SKM-1 treated with dmso at 0.1 percent for 144 hours (cell line): ENCODE data around the gene FYCO1.
A peak's percentile ranks its signal among the peaks of the same experiment; 100 is the strongest.
"Not testable (repeated sequence)": the region's sequence is repeated elsewhere in the genome, so short reads cannot be mapped to it uniquely, and the experiment has no call there.

Experiments used
- DNase-seq: peaks from one replicate; lab custom pipeline; 2025; ENCODE audit not compliant: unreplicated experiment; lab: John Stamatoyannopoulos, UW

The FYCO1 gene

DNA sequence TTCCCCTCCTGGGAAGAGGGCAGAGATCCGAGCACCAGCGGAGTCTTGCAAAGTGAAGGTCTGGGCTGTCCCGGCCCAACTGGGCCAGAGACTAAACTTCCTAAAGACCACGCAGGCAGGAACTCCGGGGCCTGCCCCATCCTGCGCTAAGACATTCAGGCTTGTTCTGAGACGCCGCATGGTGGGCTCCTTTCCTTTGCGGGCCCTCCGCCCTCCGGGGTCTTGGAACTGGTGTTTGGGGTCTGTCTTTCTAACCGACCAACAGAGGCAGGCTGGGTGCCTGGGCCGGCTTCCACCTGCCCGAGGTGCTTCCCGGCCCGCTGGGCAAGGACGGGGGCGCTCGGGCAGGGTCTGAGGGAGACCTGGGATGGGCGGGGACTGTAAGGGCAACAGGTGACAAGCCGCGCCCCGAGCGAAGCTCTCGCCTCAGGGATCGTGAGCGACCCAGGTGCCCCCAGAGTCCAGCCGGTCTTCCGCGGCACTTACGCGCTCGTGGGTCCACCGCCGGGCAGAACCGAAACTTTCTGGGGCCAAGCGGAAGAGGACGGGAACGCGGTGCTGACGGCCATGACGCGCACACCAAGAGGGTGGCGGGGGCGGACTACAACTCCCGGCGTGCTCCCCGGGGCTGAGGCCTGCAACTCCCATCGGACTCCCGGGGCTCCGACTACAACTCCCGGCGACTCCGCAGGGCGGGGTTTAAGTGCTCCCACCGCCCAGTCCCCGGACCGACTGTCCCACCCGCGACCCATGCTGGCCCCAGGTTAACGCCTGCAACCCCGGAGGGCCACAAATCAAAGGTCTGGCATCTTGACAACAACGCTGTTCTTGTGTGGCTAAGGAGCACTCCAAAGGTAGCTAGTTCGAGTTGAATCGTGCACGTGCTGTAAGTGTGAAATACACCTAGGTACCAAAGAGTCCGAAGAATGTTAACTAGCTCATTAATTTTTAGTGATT is at the start of gene FYCO1:
TSS of gene FYCO1 (minus strand) at position 589 of the 957 bp plus-strand sequence. CDS start 10,914 bp downstream, outside the sequence.
- DNase-seq, result peak; percentile 82

DNA sequence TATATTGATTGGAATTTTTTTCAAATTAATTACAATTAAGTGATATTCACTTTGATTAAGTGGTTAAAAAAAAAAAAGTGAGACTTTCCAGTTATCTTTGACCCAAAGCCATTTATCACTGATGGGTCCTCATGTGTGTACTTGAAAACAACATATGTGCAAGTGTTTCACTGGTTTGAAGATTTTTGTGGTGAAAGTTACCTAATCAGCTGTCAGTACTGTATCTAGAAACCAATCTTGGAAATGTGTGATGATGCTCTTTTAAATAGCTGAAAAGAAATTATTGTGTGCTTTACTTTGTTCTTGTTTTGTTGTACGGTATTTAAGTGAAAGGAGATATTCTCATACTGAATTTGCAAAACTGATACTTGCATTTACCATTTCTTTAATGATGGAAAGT is 43.3 kb upstream of the FYCO1 start:
- DNase-seq, result no peak

DNA sequence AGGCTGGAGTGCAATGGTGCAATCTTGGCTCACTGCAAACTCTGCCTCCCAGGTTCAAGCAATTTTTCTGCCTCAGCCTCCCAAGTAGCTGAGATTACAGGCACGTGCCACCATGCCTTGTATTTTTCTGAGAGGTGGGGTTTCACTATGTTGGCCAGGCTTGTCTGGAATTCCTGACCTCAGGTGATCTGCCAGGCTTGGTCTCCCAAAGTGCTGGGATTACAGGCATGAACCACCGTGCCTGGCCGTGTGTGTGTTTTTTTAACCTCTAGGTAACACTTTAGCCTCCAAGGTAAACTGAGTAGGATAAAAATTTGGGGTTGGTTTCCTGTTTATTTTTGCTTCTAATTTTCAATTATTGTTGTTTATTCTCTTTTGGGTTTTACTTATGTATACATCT is 42.4 kb upstream of the FYCO1 start:
- not testable (repeated sequence) for DNase-seq

DNA sequence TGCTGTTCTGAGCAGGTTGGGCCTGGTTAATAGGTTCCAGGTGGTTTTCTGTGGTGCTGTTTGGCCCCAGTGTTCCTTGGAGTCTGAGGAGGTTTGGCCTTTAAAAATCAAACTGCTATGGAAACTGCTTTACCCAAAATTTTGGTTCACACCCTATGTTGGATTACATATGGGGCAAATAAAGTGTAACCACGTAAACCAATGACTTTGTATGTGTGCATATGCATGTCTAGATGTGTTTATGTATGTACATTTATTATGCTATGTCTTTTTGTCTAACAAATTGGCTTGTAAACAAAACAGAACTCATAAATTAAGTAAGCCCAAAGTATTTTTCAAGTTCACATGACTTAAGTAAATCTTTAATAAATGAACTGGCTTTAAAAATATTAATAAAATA is 40.6 kb upstream of the FYCO1 start:
- no peak for DNase-seq

DNA sequence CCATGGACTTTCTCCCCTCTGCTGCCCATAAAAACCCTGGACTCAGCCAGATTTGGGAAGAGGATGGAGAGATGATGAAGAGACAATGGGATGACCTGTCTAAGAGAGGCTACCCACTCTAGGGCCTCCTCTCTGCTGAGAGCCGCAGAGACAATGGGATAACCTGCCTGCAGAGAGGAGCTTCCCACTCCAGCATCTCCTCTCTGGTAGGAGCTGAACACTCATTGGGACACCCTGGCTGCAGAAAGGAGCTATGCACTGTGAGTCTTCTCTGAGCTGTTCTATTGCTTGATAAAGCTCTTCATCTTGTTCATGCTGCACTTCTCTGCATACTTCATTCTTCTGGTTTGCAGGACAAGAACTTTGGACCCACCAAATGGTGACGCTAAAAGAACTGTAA is 36.1 kb upstream of the FYCO1 start:
- no peak for DNase-seq

DNA sequence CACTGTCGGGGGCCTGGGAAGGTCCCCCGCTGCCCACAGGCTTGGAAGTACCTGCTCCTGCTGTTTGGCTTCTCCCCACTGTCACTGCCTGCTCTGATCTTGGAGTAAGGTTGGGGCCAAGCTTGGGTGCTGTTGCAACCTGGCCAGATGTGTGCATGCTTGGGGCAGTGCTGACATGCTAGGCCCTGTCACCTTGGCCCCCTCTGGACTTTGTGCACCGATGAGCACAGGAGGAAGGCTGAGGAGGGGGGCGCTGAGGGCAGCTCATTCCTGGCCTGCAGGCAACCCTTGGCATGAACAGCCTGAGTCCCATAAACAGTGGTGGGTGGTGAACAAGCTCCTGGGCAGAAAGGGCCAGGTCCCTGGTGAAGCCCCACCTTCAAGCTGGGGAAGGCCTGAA is 35.6 kb upstream of the FYCO1 start:
- DNase-seq, result no peak

DNA sequence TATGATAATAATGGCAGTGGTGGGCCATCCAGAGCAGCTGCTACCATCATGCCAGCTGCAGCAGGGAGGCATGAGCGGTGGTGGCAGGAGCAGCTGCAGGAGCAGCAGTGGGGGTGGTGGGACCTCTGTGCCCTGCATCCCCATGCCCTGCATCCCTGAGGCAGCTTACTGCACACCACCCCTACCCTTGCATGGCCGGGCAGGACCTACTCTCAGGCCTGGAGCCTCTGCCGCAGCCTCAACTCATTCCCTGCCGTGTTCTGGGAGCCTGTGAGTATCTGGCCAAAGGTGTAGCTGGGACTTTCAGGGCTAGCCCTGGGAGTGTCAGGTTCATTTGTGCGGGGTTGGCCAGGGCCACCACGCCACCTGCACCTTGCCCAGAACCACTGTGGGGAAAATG is 35.0 kb upstream of the FYCO1 start:
- no peak for DNase-seq

DNA sequence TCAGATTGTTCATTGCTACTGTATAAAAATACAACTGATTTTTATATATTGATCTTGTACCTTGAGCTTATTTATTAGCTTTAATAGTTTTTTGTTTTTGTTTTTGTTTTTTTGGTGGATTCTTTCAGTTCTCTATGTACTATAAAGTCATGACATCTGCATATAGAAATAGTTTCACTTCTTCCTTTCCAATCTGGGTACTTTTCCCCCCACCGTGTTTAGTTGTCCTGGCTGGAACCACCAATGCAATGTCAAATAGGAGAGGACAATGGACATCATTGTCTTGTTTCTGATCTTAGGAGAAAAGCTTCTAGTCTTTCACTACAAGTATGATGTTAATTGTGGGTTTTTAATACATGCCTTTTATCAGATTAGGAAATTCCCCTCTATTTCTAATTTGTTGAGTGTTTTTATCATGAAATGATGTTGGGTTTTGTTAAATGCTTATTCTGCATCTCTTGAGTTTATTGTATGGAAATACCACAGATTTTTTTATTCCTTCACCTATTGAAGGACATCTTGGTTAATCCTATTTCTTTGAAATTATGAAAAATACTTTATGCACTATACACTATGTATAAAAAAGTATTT is 34.4 kb upstream of the FYCO1 start:
- no peak for DNase-seq

DNA sequence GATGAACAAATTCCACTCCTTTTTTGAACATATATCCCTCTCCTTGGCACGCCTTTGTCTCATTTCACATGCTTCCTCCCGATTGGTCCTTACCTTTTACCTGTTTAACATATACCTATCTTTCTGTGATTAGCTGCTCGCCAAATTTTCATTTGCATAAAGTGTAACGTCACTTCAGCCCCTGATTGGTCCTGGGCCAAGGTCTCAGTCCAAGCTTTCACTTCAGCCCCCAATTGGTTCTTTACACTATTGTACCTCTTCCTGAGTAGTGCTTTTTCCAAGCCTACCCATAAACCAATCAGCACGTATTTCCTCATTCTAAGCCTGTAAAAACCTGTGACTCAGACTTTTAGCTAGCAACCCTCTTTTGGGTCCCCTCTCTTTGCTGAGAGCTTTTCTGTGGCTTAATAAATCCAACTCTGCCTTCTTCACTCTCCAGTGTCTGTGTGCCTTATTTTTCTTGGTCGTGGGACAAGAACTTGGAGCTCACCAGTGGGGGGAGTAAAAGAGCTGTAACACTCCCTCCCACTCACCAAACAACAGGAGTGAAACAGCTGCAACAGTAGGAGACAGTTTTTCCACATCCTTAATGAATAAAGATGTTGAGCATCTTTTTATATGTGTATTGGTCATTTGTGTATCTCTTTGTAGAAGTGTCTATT is 32.2 kb upstream of the FYCO1 start:
- DNase-seq, result no peak

DNA sequence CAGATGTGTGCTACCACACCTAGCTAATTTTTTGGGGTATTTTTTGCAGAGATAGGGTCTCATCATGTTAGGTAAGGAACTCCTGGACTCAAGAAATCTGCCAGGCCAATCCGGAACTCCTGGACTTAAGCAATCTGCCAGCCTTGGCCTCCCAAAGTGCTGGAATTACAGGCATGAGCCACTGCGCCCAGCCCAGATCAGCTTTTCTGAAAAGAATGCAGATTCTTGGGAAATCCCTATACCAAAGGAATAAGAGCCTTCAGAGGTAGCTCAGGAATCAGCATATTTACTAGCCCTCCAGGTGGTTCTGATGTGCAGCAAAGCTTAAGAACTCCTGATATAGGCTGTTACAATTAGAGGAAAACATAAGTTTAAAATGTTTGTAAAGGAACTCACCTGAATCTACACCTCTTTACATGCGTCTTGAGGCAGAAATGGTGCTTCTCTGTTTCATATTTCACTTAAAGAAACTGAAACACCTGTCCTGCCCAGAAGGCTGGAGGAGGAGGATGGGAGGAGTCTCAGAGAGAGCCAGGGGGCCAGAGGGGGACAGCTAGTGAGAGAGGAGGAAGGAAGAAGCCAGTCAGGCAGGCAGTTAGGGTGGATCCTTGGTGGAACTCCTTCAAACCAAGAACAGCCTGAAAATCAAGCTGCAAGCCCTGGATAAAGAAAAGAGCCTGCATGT is 31.5 kb upstream of the FYCO1 start, which contains the start of gene XCR1:
TSS of gene XCR1 (minus strand) at position 463 of the 685 bp plus-strand sequence. CDS start 5,536 bp downstream, outside the sequence.
- no peak for DNase-seq

DNA sequence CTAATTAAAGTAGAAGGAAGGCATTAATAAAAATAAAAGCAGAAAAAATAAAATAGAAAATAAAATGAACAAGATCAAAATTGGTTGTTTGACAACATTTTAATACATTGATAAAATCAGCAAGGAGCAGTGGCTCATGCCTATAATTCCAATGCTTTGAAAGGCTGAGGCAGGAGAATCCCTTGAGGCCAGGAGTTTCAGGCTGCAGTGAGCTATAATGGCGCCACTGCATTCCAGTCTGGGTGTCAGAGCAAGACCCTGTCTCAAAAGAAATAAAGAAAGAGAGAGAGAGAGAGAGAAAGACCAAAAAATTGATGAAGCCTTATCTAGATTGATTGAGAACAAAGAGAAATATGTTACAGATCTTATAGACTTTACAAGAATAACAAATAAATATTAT is 29.5 kb upstream of the FYCO1 start:
- no peak for DNase-seq

DNA sequence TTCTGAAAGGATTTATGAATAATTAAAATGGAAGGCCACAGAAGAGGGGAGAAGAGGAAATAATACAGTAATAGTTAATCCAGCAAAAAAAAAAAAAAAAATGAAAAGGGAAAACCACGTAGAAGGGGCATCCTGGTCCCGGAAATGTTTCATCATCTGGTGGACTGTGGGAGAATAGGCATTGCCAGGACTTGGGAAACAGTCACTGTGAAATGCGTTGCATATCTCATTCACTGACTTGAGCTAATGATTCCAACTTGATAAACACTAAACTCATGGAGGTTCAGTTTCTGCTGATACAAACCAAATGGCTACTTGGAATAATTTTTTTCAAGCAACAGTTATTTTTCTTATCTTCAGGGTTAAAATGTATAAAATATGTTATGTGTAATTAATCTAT is 28.5 kb upstream of the FYCO1 start:
- DNase-seq, result no peak

DNA sequence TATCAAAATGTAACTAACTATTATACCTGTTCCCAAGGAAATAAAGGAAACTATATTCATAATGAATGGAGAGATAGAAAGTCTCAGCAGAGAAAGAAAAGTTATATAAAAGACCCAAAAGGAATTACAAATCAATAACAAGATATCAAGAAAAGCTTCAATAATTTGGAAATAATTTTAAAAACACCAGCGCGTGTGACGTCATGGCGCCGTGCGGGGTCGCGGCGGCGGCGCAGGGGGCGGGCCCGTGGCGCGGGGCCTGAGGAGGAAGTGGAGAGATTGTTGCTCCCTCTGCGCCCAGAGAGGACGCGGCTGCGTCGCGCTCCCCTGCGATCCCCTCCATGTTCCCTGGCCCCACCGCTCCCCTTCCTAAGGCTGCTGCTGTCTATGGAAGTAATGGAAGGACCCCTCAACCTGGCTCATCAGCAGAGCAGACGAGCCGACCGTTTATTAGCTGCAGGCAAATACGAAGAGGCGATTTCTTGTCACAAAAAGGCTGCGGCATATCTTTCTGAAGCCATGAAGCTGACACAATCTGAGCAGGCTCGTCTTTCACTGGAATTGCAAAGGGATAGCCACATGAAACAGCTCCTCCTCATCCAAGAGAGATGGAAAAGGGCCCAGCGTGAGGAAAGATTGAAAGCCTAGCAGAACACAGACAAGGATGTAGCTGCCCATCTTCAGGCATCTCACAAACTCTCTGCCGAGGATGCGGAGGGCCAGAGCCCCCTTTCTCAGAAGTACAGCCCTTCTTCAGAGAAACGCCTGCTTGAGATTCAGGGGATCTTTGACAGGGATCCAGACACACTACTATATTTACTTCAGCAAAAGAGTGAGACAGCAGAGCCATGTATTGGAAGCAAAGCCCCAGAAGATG is 27.5 kb upstream of the FYCO1 start:
- DNase-seq, result no peak

DNA sequence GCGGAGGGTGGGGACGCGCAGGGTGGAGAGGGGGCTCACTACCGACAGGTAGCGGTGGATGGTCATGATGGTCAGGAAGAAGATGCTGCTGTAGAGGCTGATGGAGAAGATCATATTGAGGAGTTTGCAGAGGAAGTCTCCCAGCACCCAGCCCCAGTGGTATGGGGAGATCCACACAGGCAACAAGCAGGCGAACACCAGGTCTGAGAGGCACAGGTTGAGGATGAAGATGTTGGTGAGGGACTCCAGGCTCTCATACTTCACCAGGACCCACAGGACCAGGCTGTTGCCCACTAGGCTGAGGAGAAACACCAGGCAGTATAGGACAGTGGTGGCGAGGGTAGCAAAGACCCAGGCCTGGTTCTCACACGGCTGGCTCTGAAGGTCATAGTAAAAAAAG is 25.9 kb upstream of the FYCO1 start:
- DNase-seq, result no peak

DNA sequence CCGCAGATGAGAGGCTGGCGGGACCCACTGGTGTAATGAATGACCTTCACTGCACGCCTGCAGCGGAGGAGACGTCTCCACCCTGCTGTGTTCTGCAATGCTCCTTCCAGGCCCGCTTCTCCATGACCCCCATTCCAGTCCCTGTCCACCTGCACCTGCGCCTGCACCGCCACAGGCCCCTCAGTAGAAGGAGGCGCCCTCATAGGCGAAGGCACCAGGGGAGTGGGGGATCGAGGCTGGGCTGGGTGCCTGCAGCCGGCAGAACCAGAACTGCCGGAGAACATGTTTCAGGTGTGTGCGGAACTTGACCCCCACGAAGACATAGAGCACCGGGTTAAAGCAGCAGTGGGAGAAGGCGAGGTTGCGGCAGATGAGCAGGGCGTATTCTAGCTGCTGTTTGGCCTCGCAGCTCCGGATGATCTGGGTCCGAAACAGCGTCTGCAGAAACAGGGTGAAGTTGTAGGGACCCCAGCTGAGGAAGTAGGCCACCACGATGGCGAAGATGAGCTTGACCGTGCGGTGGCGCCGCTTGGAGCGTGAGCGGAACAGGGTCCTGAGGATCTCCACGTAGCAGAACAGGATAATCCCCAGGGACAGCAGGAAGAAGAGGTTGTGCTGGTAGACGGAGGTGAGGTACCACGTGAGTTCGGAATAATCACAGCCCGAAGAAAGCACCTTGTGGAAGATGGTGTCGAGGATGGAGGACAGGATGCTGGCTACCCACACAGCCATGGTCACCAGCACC is 25.3 kb upstream of the FYCO1 start:
- no peak for DNase-seq

DNA sequence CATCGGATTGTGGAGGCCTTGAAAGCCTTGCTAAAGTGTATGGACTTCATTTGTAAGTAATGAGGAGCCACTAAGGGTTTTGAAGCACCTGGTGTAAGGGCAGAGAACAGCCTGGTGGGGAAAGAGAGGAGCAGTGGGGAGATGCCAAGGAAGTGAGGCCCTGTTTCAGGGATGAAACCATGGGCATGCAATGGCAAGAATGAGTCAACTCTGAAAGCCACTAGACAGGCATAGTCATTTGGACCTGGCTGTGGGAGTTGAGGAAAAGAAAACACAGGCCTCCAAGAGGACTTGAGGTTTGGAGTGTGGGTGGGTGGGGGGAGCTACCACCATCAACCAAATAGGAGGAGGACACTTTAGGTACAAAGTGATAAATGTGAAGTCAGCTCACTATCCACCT is 24.1 kb upstream of the FYCO1 start:
- no peak for DNase-seq

DNA sequence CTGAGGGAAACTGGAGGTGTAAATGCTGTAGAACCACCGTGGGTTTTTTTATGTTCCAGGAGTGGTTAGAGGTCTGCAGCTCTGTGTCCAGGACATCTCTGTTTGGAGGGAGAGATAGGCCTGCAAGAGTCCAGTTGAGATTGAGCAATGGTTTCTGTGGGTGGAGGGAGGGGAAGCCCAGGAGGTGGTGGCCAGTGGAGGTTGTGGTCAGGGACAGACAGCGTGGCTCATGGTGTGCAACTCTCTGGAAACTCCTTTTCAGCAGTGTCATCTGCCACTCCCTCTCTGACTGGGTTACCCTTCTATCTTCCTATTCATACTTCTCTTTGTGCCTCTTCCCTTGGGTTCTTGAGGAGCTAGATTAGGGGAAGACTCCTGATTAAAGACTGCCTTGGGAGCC is 22.1 kb upstream of the FYCO1 start:
- DNase-seq, result peak; percentile 37

DNA sequence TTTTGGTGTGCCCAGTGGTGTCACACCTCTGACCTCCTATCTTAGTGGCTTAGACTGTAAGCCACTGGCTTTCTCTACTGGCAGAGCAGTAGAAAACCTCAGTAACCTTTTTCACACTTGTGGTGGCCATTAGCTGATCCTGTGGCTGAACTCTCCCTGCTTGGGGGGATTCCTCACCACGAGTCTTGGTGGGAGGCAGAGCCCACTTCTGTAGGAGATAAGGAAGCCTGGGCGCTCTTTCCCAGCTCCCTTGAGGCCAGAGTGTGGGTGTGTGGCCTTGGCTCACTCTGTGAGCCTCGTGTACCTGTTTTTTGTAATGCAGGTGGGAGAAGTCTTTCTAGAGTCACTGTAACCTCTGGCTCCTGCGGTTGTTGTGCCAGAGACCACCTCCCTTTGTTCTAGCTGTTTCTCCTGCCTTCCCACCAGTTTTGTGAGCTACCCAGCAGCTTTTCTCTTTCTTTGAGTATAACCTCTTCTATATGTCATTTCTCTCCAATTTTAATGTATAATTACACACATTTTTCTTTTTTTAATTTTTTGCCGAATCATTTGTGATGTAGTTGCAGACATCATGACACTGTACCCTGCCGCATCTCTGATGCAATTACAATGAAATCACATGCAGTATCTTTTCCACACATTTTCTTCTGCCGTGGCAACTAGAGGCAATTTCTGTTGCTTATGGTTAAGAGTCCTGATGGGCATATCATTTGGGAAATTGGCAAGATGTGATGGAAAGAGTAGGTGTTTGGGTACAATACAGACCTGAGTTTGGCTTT is 17.9 kb upstream of the FYCO1 start:
- DNase-seq, result no peak

DNA sequence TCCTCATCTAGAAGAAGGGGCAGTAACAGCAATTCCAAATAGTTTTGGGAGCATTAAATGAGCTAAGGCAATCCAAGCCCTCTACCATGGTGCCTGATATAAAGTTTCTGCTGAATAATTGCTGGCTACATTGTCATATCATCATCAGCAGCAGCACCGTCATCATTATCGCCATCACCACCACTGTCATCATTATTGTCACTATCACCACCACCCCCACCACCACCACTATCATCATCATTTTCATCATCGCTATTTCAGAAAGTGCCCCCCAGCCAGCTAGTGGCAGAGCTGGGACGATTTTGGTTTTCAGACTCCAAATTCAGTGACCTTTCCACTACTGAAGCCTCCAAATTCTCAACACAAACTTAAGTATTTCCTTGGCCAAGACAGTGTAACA is 16.6 kb upstream of the FYCO1 start:
- DNase-seq, result no peak
